HS-5 (cell line): ENCODE measurements around the gene BACH2.
"Not testable (repeated sequence)": the region's sequence is repeated elsewhere in the genome, so short reads cannot be mapped to it uniquely, and the experiment has no call there.

Source experiments
- DNase-seq: peaks from one replicate; pipeline ENCODE4 v3.0.0-alpha.2; 2012; ENCODE audit warnings: low read depth

BACH2 gene

DNA sequence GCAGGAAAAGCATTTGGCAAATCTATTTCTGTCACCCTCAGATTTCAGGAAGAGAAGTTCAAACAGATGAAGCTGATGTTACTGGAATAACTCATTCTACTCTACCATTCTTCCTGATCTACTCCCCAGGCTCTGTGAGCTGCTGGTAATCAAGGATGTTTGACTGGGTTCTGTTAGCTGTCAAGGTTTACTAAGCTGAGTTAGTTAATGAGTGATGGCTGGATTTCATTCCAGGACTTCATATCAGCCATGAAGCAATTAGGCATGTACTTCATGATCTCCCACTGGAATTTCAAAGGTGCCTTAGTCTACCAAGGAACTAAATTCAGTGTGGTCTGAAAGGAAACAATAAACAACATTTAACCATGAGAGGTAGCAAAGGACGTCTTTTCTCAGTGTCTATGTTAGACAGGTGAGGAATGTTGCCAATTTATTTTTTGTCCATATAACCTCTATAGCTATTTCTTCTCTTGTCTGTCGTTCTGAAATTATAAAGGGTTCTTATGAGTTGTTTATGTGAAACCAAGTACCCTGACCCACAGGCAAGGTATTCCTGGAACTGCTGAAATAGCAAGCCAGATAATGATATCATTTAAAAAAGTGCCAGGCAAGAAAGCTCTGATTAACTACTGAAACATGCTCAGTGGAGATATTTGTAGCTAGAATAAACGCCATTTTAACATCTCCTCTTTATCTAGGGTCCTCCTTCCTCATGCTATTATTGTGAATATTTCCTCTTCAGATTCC lies 112.9 kb downstream of the BACH2 start:
- DNase-seq = no peak

DNA sequence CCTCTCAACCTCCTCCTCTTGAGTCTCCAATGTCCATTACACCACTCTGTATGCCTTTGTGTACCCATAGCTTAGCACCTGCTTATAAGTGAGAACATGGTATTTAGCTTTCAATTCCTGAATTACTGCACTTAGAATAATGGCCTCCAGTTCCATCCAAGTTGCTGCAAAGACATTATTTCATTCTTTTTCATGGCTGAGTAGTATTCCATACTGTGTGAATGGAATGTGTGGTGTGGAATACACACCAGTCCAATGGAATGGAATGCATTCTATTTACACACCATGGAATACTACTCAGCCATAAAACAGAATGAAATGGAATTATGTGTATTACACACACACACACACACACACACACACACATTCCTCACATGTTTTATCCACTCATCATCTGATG lies 116.1 kb downstream of the BACH2 start:
- DNase-seq = no peak

DNA sequence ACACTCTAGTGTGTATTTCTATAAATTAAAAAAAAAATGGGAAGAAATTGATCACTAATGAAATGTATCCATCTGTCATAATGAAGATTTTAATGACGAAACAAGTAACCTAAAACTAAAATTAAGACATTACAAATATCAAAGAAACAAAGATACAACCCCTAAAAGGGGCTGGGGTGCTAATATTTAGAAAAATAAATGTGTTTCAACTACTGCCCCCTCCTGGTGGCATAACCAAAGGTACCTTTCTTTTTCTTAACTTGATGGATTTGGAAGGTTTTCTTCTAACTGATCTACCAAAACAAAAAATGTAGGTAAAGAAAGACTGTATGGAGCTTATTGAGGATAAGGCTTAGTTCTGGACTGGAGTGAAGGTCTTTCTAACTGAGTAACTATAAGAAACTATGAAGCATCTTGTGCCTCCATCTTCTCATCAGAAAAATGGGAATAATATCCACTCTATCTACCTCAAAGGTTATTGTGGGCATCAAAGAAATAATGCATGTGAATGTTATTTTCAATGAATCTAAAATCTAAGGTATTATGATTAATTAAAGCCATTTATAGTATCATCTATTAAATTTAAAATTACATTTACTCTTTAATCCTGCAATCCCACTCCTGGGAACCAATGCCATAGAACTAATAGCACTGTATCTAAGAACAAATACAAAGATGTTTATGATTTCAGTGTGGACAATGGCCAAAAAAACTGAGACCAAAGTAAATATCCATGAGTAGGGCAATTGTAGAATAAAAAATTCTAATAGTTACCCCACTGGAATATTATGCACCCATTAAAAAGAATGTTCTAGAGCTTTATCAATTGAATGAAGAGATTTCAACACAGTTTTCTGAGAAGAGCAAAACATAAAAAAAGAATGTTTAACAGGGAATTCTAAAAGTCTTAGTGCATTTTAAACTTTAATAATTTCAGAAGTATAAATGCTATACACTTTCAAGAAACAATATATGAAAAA lies 117.2 kb downstream of the BACH2 start:
- DNase-seq = no peak

DNA sequence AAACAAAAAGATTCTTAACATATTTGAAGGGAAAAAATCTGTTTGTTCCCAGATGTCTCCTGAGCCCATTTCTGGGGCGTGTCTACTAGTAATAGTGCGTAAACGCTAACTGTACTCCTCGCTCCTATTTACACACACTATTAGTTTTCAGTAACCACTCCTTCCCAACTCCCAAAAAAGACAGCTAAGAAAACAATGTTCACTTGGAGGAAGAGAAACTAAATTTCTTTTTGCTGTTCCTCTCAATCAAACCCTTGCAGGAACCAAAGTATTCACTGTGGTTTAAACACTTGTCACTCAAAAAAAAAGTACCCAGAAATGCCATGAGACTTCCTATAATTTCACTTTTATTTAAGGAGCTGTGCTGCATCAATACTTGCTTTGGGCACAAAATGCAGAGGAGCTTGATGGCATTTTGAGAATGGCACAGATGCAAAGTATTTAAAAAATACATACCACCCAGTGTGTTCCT lies 118.2 kb downstream of the BACH2 start:
- no peak for DNase-seq

DNA sequence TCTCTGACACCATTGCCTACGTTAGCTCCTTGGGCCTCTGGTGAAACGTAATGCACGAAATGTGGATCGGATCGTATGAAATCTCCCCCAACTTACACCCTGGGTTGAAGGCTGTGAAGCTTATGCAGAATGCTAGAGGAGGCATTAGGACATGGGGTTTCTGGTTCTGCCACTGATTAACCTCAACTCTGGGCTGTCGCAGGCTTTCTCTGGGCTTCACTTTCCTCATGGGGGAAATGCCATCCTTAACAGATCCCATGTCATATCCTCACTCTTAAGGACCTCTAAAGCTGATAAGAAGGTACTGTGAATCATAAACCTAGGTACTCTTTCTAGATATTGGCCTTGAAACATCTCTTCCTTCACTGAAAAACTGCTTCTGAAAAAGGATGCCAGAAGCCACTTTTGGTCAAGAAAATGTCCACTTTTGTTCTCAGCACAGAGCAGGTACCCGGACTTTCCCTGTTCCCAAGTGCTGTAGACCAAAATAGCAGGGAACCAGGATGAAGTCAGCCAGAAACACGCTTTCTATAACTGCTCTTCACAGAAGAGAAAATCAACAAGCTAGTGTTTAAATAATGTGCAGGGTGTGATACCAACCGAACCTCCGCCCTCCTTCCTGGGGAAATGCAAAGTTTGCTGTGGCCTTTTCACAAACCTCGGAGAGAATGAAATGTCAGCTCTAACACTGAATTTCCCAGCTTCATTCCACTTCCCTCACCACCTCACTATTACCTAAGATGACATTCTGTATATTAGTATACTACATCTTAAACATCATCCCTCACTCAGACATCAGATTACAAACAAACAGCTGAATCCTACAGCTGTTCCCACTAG lies 118.9 kb downstream of the BACH2 start:
- DNase-seq = no peak

DNA sequence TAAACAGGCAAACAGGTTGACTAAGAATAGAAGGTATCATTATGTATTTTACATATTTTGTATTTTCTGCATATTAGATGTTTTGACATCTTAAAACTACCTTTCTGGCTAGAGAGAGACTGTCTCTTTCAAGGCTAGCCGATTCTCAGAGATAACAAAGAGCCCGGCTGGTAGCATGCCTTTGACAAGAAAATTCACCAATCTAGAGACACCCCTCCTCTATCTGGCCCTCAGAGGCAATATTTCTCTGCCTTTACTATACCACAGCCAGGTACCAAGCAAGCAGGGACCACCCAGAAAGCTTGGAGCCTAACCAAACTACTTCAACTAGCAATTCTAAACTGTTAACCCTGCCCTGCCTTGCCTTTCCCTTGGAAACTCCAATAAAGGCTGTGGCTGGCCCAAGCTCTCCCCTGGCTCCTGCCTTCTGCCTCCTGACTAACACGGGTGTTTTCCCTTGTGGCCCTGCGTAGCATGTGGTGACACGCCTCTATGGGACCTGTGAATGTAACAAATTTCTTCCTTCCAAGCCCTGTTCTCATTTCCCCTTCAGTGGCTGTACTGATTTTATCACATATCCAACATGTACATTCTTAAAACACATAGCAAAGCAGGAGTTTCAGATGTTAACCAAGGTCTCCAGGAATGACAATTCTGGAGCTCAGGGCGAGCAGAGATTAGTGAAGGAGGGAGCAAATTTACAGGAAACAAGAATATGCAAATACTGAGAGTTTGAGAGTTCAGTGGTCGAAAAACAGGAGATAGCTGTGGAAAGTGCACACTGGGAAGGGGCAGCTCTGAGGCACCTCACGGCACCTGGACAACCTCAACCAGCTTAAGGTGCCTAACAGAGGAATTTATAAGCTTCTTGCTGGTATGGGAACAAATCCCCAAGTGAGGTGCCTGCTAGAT lies 120.8 kb downstream of the BACH2 start:
- no peak for DNase-seq

DNA sequence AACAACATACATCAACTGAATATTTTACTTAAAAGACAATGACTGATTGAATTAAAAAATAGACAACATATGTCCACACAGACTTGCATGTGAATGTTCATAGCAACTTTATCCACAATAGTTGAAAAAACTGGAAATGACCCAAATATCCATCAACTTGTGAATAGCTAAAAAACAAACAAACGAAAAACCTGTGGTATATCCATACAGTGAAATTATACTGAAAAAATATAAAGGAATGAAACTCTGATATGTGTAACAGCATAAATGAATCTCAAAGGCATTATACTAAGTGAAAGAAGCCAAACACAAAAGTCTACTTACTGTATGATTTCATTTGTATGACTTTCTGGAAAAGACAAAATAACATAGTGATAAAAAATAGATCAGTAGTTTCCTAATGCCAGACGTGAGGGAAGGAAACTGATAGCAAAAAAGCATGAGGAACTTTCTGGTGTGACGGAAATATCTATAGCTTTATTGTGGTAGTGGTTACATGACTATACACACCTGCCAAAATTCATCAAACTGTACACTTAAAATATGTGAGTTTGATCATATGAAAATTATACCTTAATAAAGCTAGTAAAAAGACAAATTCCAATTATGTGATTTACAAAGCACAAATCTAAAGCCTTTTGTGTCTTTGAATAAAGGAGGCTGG lies 123.2 kb downstream of the BACH2 start:
- DNase-seq = no peak

DNA sequence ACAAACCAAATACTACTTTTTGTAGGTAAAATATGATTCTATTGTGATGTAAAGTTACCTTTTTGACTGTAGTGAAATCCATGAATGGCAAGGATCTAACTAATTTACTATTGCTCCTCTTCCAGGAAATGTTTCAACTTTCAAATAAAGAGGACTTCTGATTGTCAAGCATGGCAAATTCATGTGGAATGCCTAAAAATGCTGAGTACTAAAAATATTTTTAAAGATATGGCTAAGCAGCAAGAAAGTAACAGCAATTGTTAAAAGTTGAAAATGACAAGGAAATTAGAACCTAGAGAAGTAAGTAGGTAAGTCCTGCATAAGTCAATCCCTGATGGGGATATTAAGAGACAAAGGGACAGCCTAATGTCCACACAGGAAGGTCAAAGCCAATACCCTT lies 126.0 kb downstream of the BACH2 start:
- DNase-seq = no peak

DNA sequence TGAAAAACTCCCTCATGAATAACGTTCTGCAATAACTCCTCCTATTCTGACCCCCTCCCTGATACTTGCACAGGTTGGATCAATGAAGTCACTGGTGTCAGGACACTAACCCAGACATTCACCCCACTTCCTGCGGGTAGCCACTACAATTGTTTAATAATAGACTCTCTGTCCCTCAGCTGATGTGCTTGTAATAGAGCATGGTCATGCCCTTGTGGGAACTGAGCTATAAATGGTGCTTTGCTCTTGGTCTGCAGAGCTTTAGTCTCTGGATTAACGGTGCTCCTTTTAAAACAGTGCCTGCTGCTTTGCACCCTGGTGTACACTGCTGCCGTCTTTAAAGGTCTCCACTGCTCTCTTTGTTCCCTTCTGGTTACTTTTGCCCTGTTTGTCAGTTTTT lies 127.3 kb downstream of the BACH2 start:
- no peak for DNase-seq

DNA sequence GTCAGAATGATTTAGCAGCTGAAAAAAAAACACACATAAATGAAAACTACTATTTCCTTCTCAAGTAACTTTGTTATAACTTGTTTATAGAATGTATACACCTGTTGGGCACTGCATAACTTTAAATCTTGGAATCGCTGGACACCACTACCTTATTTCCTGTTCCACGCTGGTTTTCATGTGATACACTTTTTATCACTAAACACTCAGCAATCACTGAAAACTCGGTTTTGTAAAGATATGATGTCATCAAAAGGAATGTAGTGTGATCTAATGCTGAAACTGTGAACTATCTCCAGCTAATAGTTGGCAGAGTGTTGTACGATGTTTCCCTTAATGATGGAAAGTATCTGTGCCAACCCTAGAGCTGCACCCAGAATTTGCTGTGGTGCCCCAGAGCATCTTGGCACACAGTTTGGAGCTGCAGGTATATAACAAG lies 127.9 kb downstream of the BACH2 start:
- DNase-seq = peak; percentile 40

DNA sequence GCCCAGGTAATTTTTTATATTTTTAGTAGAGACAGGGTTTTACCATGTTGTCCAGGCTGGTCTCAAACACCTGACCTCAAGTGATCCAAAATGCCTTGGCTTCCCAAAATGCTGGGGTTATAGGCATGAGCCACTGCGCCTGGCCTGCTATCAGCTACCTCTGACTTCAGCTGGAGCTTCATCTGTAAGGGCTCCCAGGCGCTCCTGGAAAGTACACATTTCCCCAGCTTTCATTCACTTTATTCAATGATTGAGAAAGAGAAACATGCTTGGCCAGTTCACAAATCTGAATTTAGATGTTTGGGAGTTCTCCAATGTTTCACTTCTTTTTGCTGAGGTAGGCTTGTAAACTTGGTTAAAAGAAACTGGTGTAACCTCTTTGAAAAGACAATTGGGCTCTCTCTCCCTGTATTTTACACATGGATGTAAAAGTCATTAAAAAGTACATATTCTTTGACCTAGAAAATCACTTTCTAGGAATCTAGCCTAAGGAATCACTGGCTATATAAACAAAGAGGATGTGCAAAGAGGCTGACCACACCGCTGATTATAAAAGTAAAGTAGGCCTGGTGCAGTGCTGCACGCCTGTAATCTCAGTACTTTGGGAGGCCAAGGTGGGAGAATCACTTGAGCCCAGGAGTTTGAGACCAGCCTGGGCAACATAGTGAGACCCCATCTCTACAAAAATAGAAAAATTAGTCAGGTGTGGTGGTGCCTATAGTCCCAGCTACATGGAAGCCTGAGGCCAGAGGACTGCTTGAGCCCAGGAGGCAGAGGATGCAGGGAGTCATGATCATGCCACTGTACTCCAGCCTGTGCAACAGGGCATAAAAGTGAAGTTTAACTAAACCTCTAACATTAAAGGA lies 128.9 kb downstream of the BACH2 start:
- no peak for DNase-seq

DNA sequence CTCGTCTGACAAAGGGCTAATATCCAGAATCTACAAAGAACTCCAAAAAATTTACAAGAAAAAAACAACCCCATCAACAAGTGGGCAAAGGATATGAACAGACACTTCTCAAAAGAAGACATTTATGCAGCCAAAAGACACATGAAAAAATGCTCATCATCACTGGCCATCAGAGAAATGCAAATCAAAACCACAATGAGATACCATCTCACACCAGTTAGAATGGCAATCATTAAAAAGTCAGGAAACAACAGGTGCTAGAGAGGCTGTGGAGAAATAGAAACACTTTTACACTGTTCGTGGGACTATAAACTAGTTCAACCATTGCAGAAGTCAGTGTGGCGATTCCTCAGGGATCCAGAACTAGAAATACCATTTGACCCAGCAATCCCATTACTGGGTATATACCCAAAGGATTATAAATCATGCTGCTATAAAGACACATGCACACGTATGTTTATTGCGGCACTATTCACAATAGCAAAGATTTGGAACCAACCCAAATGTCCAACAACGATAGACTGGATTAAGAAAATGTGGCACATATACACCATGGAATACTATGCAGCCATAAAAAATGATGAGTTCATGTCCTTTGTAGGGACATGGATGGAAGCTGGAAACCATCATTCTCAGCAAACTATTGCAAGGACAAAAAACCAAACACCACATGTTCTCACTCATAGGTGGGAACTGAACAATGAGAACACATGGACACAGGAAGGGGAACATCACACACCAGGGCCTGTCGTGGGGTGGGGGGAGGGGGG lies 130.3 kb downstream of the BACH2 start:
- not testable (repeated sequence) for DNase-seq

DNA sequence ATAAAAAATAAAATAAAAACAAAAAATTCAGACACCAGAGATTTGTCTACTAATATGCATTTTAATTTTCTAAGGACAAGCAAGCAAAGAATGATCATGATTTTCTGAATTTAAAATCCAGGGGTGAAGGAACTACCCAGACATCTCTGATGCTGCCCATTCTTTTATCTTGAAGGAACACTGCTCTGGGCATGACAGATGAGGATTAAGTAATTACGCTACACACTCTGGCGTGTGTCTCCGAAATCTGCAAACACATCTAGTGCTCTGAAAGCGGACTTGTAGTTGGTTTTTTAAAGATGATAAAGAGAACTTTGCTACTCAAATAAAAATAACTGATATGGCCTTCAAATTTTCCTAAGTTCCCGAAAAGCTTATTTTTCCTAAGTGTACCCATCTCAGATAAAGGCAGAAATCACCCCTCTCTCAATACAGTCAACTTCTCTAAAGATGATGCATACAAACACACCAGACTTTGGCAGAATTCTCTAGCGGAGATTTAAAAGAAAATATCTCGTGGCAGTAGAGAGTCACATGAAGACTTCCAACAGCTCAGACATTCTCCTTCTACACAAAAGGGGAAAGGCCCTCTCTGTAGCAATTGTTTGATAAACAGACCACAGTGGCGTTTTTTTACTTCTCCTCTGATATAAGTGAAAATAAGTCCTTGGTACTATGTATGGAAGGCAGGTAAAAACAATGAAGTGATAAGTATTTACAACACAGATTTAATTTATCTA lies 133.8 kb downstream of the BACH2 start:
- DNase-seq = no peak

DNA sequence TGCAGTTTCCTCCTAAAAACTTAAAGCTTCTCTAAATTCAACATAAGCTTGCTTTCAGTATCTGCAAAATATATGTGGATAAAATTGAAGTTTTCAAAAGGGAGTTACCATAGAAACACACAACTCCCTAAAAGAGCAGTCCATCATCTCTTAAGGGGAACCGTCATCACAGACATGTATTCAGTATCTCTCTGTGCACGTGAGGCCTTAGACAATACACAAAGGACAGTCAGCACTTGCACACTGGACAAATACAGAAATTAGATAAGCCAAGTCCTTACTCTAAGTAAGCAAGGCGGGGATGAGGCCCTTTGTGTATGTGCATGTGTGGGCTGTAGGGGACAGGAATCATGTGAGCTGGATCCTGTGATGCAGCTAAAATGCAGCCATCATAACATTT lies 136.6 kb downstream of the BACH2 start:
- no peak for DNase-seq

DNA sequence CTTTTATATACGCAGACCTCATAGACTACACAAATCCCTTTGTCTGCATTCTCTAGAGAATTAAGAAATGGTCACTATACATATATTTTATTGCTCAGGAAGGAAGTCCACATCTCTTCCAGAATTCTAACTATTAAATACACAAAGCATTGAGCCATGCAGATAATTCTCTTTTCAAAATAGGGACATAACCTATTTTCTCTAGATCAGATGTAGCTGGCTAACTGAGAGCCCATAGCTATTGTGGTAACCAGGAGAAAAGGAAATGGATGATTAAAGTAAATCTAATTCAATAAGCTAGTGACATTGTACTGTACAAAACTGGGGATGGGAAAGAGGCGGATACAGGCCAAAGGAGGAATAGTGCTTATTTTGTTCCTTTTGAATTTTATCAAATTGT lies 137.2 kb downstream of the BACH2 start:
- DNase-seq = no peak

DNA sequence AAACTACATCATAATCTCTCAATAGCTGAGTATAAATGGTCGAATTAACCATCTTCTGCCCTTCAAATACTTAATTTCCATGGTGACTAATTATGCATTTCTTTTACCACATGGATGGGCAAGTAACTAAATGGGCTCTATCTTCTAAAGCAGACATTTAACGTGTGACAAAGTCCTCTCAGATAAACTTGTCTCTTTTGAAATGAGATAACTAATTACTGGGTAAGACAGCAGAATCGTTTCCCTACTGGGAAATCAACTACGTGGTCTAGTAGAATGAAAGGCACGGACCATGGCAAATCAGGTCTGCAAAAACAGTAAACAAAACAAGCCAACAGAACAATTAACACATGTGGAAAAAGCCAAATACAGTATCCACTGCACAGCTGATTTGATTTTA lies 137.7 kb downstream of the BACH2 start:
- no peak for DNase-seq

DNA sequence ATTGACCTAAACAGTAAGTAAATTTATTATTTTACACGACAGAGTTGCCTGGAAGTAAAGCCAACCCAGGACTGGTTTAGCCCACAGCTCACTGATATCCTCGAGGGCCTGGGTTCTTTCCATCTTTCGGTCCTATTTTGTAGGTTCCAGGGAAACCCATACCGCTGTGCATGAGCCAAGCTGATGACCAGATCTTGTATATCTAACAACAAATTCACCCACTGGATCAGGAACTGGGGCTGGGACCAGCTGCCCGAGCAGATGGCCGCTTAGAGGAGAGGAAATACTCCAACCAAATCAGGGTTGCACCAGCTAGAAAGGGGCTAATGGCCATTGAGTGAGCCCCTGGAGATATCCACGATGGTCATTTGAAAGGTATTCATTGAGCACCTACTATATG lies 139.2 kb downstream of the BACH2 start:
- no peak for DNase-seq

DNA sequence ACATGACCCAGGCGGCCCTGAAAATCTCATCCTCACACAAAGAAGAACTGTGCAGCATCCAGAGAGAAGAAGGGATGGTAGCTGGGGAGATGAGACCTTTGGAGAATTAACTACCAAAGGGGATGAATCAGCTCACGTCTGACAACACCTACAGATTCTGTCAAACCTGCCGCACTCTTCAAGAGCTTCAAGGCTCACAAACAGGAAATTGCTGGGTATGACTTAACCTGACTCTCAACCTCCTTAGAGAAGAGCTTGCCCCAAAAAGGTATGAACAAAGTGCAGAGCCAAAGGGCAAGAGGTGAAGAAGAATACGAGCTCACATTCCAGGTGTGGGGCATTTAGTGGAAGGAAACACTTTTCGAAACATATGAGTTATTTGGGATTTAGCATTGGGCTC lies 139.8 kb downstream of the BACH2 start:
- DNase-seq = no peak
